H1 (cell line): Measurements from ENCODE around the gene THAP7. TPM values are rescaled to one million over a fixed set of nuclear protein-coding genes. Genes with fewer than 3 reads are reported as not detected.

Experiments
- ASH2L ChIP-seq: fragments of 200-600, 300-600 bp; sonication (generic); IDR thresholded peaks from one replicate; pipeline ENCODE4 v1.7.1; 2017; ENCODE audit warnings: low read length
- BRCA1 ChIP-seq: IDR thresholded peaks from 2 replicates; pipeline ENCODE4 v1.6.1; 2012; ENCODE audit warnings: low read depth, low read length, improper control_type of control experiment
- CBX5 ChIP-seq: fragments of 300-800, 300-1000 bp; sonication (generic); IDR thresholded peaks from 2 replicates; pipeline ENCODE4 v1.7.1; 2016; ENCODE audit warnings: antibody characterized with exemption, low read length, low read depth
- CBX8 ChIP-seq: fragments of 300-800, 300-1000 bp; sonication (generic); IDR thresholded peaks from 2 replicates; pipeline ENCODE4 v1.7.1; 2016; ENCODE audit warnings: low read depth, low read length, borderline replicate concordance
- CHD1 ChIP-seq: IDR thresholded peaks from 2 replicates; pipeline ENCODE4 v1.6.1; 2012; ENCODE audit warnings: low read depth, low read length, improper control_type of control experiment
- KDM5A ChIP-seq: fragments of 200-600 bp; IDR thresholded peaks from 2 replicates; pipeline ENCODE4 v1.7.1; 2012; ENCODE audit warnings: mild to moderate bottlenecking, low read length, inconsistent platforms, mixed read lengths
- MAFK ChIP-seq: IDR thresholded peaks from 2 replicates; pipeline ENCODE4 v1.6.1; 2012; ENCODE audit warnings: low read depth, mild to moderate bottlenecking, improper control_type of control experiment, low read length
- NANOG ChIP-seq: IDR thresholded peaks from 2 replicates; pipeline ENCODE4 v1.6.1; 2011; ENCODE audit warnings: low read length, low read depth, mild to moderate bottlenecking, inconsistent platforms; ENCODE audit not compliant: insufficient read depth, poor library complexity, severe bottlenecking
- SRF ChIP-seq: IDR thresholded peaks from 2 replicates; pipeline ENCODE4 v1.6.1; 2011; ENCODE audit warnings: mild to moderate bottlenecking, low read depth, low read length, moderate library complexity
- USF2 ChIP-seq: IDR thresholded peaks from 2 replicates; pipeline ENCODE4 v1.6.1; 2011; ENCODE audit warnings: low read length, improper control_type of control experiment
- polyA plus RNA-seq, 7 experiments: library from polyadenylated mRNA; depleted of rRNA in 3 of 7; stranded (reverse) in 5 of 7; unstranded in 2 of 7; fragments of >200 nt in 5 of 7; fragments of 200-250 nt in 2 of 7; gene quantifications; 1 replicate in 5 of 7; 2 replicates in 1 of 7; 4 replicates in 1 of 7; pipeline versions ENCODE4 v1.2.1 to v1.2.3, GENCODE V29; 2011 to 2013; ENCODE audit warnings: missing spikeins in 2 of 7, mixed read lengths in 2 of 7
- total RNA-seq: library from RNA; stranded (reverse); fragmentation: NEBNext Ultra II Directional; extraction: Animal tissue kit (Norgen Biotek cat#: 25700); gene quantifications from 2 replicates; pipeline ENCODE4 v1.2.1, GENCODE V29; 2021
- TF ChIP-seq, protein P1 (sequence below): fragments of 300-600 bp; sonication (generic); IDR thresholded peaks from 2 replicates; pipeline ENCODE4 v1.7.1; 2012; ENCODE audit warnings: low read length, moderate library complexity, mild to moderate bottlenecking, inconsistent platforms; ENCODE audit not compliant: insufficient replicate concordance

THAP7 gene
- total and polyA plus RNA-seq, 2 of the 8 experiments (the other 6 are each of a cell fraction or from before 2014, with no cell fraction given), result 16.9 to 32.5 TPM

- TF ChIP-seq, protein P1, sequence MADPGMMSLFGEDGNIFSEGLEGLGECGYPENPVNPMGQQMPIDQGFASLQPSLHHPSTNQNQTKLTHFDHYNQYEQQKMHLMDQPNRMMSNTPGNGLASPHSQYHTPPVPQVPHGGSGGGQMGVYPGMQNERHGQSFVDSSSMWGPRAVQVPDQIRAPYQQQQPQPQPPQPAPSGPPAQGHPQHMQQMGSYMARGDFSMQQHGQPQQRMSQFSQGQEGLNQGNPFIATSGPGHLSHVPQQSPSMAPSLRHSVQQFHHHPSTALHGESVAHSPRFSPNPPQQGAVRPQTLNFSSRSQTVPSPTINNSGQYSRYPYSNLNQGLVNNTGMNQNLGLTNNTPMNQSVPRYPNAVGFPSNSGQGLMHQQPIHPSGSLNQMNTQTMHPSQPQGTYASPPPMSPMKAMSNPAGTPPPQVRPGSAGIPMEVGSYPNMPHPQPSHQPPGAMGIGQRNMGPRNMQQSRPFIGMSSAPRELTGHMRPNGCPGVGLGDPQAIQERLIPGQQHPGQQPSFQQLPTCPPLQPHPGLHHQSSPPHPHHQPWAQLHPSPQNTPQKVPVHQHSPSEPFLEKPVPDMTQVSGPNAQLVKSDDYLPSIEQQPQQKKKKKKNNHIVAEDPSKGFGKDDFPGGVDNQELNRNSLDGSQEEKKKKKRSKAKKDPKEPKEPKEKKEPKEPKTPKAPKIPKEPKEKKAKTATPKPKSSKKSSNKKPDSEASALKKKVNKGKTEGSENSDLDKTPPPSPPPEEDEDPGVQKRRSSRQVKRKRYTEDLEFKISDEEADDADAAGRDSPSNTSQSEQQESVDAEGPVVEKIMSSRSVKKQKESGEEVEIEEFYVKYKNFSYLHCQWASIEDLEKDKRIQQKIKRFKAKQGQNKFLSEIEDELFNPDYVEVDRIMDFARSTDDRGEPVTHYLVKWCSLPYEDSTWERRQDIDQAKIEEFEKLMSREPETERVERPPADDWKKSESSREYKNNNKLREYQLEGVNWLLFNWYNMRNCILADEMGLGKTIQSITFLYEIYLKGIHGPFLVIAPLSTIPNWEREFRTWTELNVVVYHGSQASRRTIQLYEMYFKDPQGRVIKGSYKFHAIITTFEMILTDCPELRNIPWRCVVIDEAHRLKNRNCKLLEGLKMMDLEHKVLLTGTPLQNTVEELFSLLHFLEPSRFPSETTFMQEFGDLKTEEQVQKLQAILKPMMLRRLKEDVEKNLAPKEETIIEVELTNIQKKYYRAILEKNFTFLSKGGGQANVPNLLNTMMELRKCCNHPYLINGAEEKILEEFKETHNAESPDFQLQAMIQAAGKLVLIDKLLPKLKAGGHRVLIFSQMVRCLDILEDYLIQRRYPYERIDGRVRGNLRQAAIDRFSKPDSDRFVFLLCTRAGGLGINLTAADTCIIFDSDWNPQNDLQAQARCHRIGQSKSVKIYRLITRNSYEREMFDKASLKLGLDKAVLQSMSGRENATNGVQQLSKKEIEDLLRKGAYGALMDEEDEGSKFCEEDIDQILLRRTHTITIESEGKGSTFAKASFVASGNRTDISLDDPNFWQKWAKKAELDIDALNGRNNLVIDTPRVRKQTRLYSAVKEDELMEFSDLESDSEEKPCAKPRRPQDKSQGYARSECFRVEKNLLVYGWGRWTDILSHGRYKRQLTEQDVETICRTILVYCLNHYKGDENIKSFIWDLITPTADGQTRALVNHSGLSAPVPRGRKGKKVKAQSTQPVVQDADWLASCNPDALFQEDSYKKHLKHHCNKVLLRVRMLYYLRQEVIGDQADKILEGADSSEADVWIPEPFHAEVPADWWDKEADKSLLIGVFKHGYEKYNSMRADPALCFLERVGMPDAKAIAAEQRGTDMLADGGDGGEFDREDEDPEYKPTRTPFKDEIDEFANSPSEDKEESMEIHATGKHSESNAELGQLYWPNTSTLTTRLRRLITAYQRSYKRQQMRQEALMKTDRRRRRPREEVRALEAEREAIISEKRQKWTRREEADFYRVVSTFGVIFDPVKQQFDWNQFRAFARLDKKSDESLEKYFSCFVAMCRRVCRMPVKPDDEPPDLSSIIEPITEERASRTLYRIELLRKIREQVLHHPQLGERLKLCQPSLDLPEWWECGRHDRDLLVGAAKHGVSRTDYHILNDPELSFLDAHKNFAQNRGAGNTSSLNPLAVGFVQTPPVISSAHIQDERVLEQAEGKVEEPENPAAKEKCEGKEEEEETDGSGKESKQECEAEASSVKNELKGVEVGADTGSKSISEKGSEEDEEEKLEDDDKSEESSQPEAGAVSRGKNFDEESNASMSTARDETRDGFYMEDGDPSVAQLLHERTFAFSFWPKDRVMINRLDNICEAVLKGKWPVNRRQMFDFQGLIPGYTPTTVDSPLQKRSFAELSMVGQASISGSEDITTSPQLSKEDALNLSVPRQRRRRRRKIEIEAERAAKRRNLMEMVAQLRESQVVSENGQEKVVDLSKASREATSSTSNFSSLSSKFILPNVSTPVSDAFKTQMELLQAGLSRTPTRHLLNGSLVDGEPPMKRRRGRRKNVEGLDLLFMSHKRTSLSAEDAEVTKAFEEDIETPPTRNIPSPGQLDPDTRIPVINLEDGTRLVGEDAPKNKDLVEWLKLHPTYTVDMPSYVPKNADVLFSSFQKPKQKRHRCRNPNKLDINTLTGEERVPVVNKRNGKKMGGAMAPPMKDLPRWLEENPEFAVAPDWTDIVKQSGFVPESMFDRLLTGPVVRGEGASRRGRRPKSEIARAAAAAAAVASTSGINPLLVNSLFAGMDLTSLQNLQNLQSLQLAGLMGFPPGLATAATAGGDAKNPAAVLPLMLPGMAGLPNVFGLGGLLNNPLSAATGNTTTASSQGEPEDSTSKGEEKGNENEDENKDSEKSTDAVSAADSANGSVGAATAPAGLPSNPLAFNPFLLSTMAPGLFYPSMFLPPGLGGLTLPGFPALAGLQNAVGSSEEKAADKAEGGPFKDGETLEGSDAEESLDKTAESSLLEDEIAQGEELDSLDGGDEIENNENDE, result no peak
- TF ChIP-seq KDM5A (no peak), ASH2L (no peak), BRCA1 (no peak), CHD1 (no peak), CBX5 (no peak), SRF (no peak), CBX8 (no peak), MAFK (no peak), USF2 (no peak), NANOG (no peak)
These were observed 23.5 kb downstream of the THAP7 start (continued) for GRCh38 chr22:20978419-20978818.
